Thyroid gland (tissue), 4 donors: ENCODE measurements around the gene INTS1. TPM values are rescaled to one million over a fixed set of nuclear protein-coding genes. Genes with fewer than 3 reads are reported as not detected.

Experiments
- DNase-seq, 2 donors: peaks; one replicate each; pipeline ENCODE4 v3.0.0-alpha.2; 2019
- H3K27ac ChIP-seq, 3 donors: fragments of 200-600 bp; sonication (generic); 1 replicate in 2 of 3; 2 replicates in 1 of 3; pipeline ENCODE4 v1.5.1; 2016 to 2019; ENCODE audit warnings: mild to moderate bottlenecking in 1 of 3, moderate library complexity in 1 of 3
- H3K27me3 ChIP-seq: fragments of 200-600 bp; sonication (generic); one replicate; pipeline ENCODE4 v1.5.1; 2019
- H3K36me3 ChIP-seq, 2 donors: fragments of 200-600 bp; sonication (generic); one replicate each; pipeline ENCODE4 v1.5.1; 2016 to 2019
- H3K4me1 ChIP-seq, 2 donors: fragments of 200-600 bp; sonication (generic); one replicate each; pipeline ENCODE4 v1.5.1; 2017 to 2019
- H3K4me3 ChIP-seq, 3 donors: fragments of 200-600 bp; sonication (generic); replicated peaks in 1 of 3; 1 replicate in 2 of 3; 2 replicates in 1 of 3; pipeline ENCODE4 v1.5.1; 2016; ENCODE audit warnings: mild to moderate bottlenecking in 1 of 3
- H3K9me3 ChIP-seq: fragments of 200-600 bp; sonication (generic); one replicate; pipeline ENCODE4 v1.5.1; 2017
- CTCF ChIP-seq, 6 experiments: fragments of 200-600 bp in 3 of 6; fragments of 450-650 bp in 3 of 6; sonication (generic) in 3 of 6; IDR thresholded peaks; one replicate each; pipeline ENCODE4 v1.5.1; 2016 to 2019; ENCODE audit warnings: antibody characterized with exemption in 6 of 6, mild to moderate bottlenecking in 2 of 6, inconsistent platforms in 1 of 6, moderate library complexity in 1 of 6
- POLR2A ChIP-seq, 2 donors: fragments of 450-650 bp; IDR thresholded peaks; one replicate each; pipeline ENCODE4 v1.6.1; 2017; ENCODE audit warnings: antibody characterized with exemption in 2 of 2, mild to moderate bottlenecking in 2 of 2, moderate library complexity in 1 of 2
- WGBS, 2 donors: methylation state at CpG; one replicate each; pipeline ENCODE4 v1.1.5; 2017; 5-methylcytosine and 5-hydroxymethylcytosine counted together
- intact Hi-C: fragments of 100-400 bp; cut with DNase I; formaldehyde crosslinking; loops from one replicate; pipeline ENCODE4 v1.15.1; 2023
- total RNA-seq, 4 donors: library from RNA; depleted of rRNA; stranded (reverse); fragments of >200 nt; gene quantifications; one replicate each; pipeline ENCODE4 v1.2.3, GENCODE V29; 2016

INTS1 gene
- total RNA-seq, 4 donors from 2014 or later, result 34.5 to 72.3 (median 65.5) TPM

- WGBS, 2 donors, result 92 to 95% methylated on average over 25 to 32 of the region's 33 CpGs
- TF ChIP-seq CTCF (IDR thresholded peaks at IDR 0.05) (no peak), POLR2A (IDR thresholded peaks at IDR 0.05) (no peak)
- intact Hi-C loops, result no loop called here
- no peak overlapping the region for H3K27ac ChIP-seq
- no peaks in the 10 kb centered on the region for H3K9me3 ChIP-seq
- peaks cover 27 to 29% of the 10 kb centered on the region in 2 donors for H3K36me3 ChIP-seq
- H3K4me1 ChIP-seq, result peaks cover 14 to 18% of the 10 kb centered on the region in 2 donors
- DNase-seq, result no peak
- H3K4me3 ChIP-seq, result no peak overlapping the region
- H3K27me3 ChIP-seq, result no peaks in the 10 kb centered on the region
These were observed 37.4 kb upstream of the INTS1 start for GRCh38 chr7:1541431-1542162.

GRCh38 chr7:1540776-1541271, 36.6 kb upstream of the INTS1 start:
- Histone ChIP-seq H3K4me1 (peaks cover 17 to 26% of the 10 kb centered on the region in 2 donors), H3K27ac (no peak overlapping the region), H3K9me3 (no peaks in the 10 kb centered on the region), H3K36me3 (peaks cover 27 to 29% of the 10 kb centered on the region in 2 donors), H3K4me3 (no peak overlapping the region), H3K27me3 (no peaks in the 10 kb centered on the region)
- 96 to 97% methylated on average over 17 of the region's 31 CpGs for WGBS, 2 donors
- intact Hi-C loops, result no loop called here
- TF ChIP-seq POLR2A (IDR thresholded peaks at IDR 0.05), result no peak
- TF ChIP-seq CTCF (IDR thresholded peaks at IDR 0.05), result no peak
- no peak for DNase-seq

GRCh38 chr7:1539882-1540775, 35.9 kb upstream of the INTS1 start:
- Histone ChIP-seq H3K36me3 (peaks cover 27 to 29% of the 10 kb centered on the region in 2 donors), H3K27ac (no peak overlapping the region), H3K4me1 (peaks cover 17 to 33% of the 10 kb centered on the region in 2 donors), H3K4me3 (no peak overlapping the region), H3K9me3 (no peaks in the 10 kb centered on the region), H3K27me3 (no peaks in the 10 kb centered on the region)
- WGBS, 2 donors, result 96 to 97% methylated on average over 54 to 57 of the region's 73 CpGs
- TF ChIP-seq POLR2A (IDR thresholded peaks at IDR 0.05) (no peak), CTCF (IDR thresholded peaks at IDR 0.05) (no peak)
- intact Hi-C loops, result no loop called here
- DNase-seq, result no peak

GRCh38 chr7:1539181-1539881, 35.1 kb upstream of the INTS1 start:
- WGBS, 2 donors, result 87 to 100% methylated on average over 4 to 17 of the region's 36 CpGs
- Histone ChIP-seq H3K27me3 (no peaks in the 10 kb centered on the region), H3K27ac (peak overlapping the region in 2 of 3 donors; percentile 94 to 96), H3K4me1 (peaks cover 18 to 38% of the 10 kb centered on the region in 2 donors), H3K36me3 (peaks cover 27 to 29% of the 10 kb centered on the region in 2 donors), H3K9me3 (no peaks in the 10 kb centered on the region), H3K4me3 (no peak overlapping the region)
- no peak for TF ChIP-seq CTCF (IDR thresholded peaks at IDR 0.05)
- TF ChIP-seq POLR2A (IDR thresholded peaks at IDR 0.05), result no peak
- intact Hi-C loops, result no loop called here
- no peak for DNase-seq
